Esophagus squamous epithelium (tissue), 5 donors: ENCODE measurements around the gene FBXO24. TPM values are rescaled to one million over a fixed set of nuclear protein-coding genes. Genes with fewer than 3 reads are reported as not detected.
A peak's percentile ranks its signal among the peaks of the same experiment; 100 is the strongest.

Source experiments
- DNase-seq: peaks from one replicate; lab custom pipeline; 2025; lab: John Stamatoyannopoulos, UW
- H3K27ac ChIP-seq, 4 donors: fragments of 200-600 bp; sonication (generic); one replicate each; pipeline ENCODE4 v1.5.1; 2016 to 2019; ENCODE audit warnings: mild to moderate bottlenecking in 1 of 4
- H3K27me3 ChIP-seq, 4 donors: fragments of 200-600 bp; sonication (generic); 1 replicate in 3 of 4; 2 replicates in 1 of 4; pipeline versions ENCODE4 v1.5.1 to v1.6.0; 2017 to 2021; ENCODE audit warnings: antibody characterized with exemption in 1 of 4
- H3K36me3 ChIP-seq, 3 donors: fragments of 200-600 bp; sonication (generic); one replicate each; pipeline ENCODE4 v1.5.1; 2016 to 2019
- H3K4me1 ChIP-seq, 3 donors: fragments of 200-600 bp; sonication (generic); one replicate each; pipeline ENCODE4 v1.5.1; 2017 to 2019
- H3K4me3 ChIP-seq, 4 donors: fragments of 200-600 bp; sonication (generic); 1 replicate in 3 of 4; 2 replicates in 1 of 4; pipeline ENCODE4 v1.5.1; 2016 to 2019; ENCODE audit warnings: mild to moderate bottlenecking in 2 of 4, moderate library complexity in 1 of 4
- H3K9me3 ChIP-seq, 3 donors: fragments of 200-600 bp; sonication (generic); one replicate each; pipeline ENCODE4 v1.5.1; 2016 to 2019
- CTCF ChIP-seq, 6 experiments: fragments of 450-650 bp in 4 of 6; fragments of 200-600 bp in 2 of 6; sonication (generic) in 2 of 6; IDR thresholded peaks; one replicate each; pipeline ENCODE4 v1.5.1; 2016 to 2019; ENCODE audit warnings: antibody characterized with exemption in 6 of 6, mild to moderate bottlenecking in 4 of 6, moderate library complexity in 4 of 6
- POLR2A ChIP-seq, 4 donors: fragments of 450-650 bp; IDR thresholded peaks; one replicate each; pipeline ENCODE4 v1.6.1; 2017; ENCODE audit warnings: antibody characterized with exemption in 4 of 4, mild to moderate bottlenecking in 4 of 4, moderate library complexity in 3 of 4
- WGBS, 2 donors: methylation state at CpG; one replicate each; pipeline ENCODE4 v1.1.5; 2018; 5-methylcytosine and 5-hydroxymethylcytosine counted together
- intact Hi-C: fragments of 100-400 bp; cut with DNase I; formaldehyde crosslinking; loops from one replicate; pipeline ENCODE4 v1.15.0; 2022
- total RNA-seq, 4 donors: library from RNA; depleted of rRNA; stranded (reverse); fragments of >200 nt; gene quantifications; one replicate each; pipeline ENCODE4 v1.1.0, GENCODE V29; 2016
- donor health status: DM: yes; HTN: yes; CAD: no.

FBXO24 gene
- total RNA-seq, 4 donors from 2014 or later, result 0.19 to 1.6 (median 0.29) TPM; not detected in 1

- Histone ChIP-seq H3K4me3 (peak overlapping the region; percentile 76 to 93 (median 84)), H3K9me3 (no peaks in the 10 kb centered on the region), H3K27ac (peak overlapping the region; percentile 94 to 99 (median 98)), H3K27me3 (no peaks in the 10 kb centered on the region), H3K36me3 (peaks cover 16 to 46% (median 30%) of the 10 kb centered on the region in 3 donors), H3K4me1 (peaks cover 32 to 60% (median 39%) of the 10 kb centered on the region in 3 donors)
- peak in 1 of 4 donors; percentile 9 for TF ChIP-seq POLR2A (IDR thresholded peaks at IDR 0.05)
- TF ChIP-seq CTCF (IDR thresholded peaks at IDR 0.05), result no peak
- WGBS, 2 donors, result 29 to 37% methylated on average over 7 to 8 of the region's 23 CpGs
- intact Hi-C loops, result no loop called here
- DNase-seq, result peak; percentile 42
Measured at GRCh38 chr7:100583132-100584053, 2.7 kb upstream of the FBXO24 start.

GRCh38 chr7:100584054-100584682 is 2.0 kb upstream of the FBXO24 start:
- Histone ChIP-seq H3K9me3 (no peaks in the 10 kb centered on the region), H3K4me3 (peak overlapping the region; percentile 76 to 93 (median 84)), H3K27ac (peak overlapping the region; percentile 94 to 99 (median 98)), H3K4me1 (peaks cover 32 to 60% (median 39%) of the 10 kb centered on the region in 3 donors), H3K27me3 (no peaks in the 10 kb centered on the region), H3K36me3 (peaks cover 12 to 38% (median 25%) of the 10 kb centered on the region in 3 donors)
- intact Hi-C loops, result no loop called here
- TF ChIP-seq POLR2A (IDR thresholded peaks at IDR 0.05) (no peak), CTCF (IDR thresholded peaks at IDR 0.05) (no peak)
- DNase-seq, result no peak
- 36 to 62% methylated on average over 8 to 11 of the region's 15 CpGs for WGBS, 2 donors

- H3K36me3 ChIP-seq, result peaks cover 10 to 31% (median 21%) of the 10 kb centered on the region in 3 donors
- peak in 1 of 4 donors; percentile 6 for TF ChIP-seq POLR2A (IDR thresholded peaks at IDR 0.05)
- no peak for TF ChIP-seq CTCF (IDR thresholded peaks at IDR 0.05)
- peaks cover 0 to 6% (median 0%) of the 10 kb centered on the region in 4 donors for H3K27me3 ChIP-seq
- H3K4me3 ChIP-seq, result peak overlapping the region; percentile 76 to 93 (median 84)
- H3K4me1 ChIP-seq, result peaks cover 32 to 63% (median 39%) of the 10 kb centered on the region in 3 donors
- 5 to 6% methylated on average over 13 to 16 of the region's 20 CpGs for WGBS, 2 donors
- no peaks in the 10 kb centered on the region for H3K9me3 ChIP-seq
- no peak for DNase-seq
- intact Hi-C loops, result no loop called here
- peak overlapping the region; percentile 94 to 99 (median 98) for H3K27ac ChIP-seq
Measured at GRCh38 chr7:100584683-100585510, 1.2 kb upstream of the FBXO24 start.

GRCh38 chr7:100585511-100586265 is 440 bp upstream of the FBXO24 start, which contains the start of gene LRCH4:
TSS of gene LRCH4 (minus strand) at chr7:100586129. CDS start at chr7:100586100, 29 bp downstream.
- WGBS, 2 donors, result 1% methylated on average over 10 to 13 of the region's 61 CpGs
- no peaks in the 10 kb centered on the region for H3K9me3 ChIP-seq
- H3K4me1 ChIP-seq, result peaks cover 32 to 71% (median 45%) of the 10 kb centered on the region in 3 donors
- intact Hi-C loops, result no loop called here
- peak within 1 kb of the TSS; percentile 76 to 93 (median 84) for H3K4me3 ChIP-seq
- DNase-seq, result no peak
- peaks cover 7 to 24% (median 16%) of the 10 kb centered on the region in 3 donors for H3K36me3 ChIP-seq
- peak within 1 kb of the TSS; percentile 94 to 99 (median 98) for H3K27ac ChIP-seq
- H3K27me3 ChIP-seq, result peaks cover 0 to 14% (median 0%) of the 10 kb centered on the region in 4 donors
- TF ChIP-seq POLR2A (IDR thresholded peaks at IDR 0.05) (peak in 3 of 4 donors; percentile 92 to 99 (median 98)), CTCF (IDR thresholded peaks at IDR 0.05) (peak in 1 of 6 experiments; percentile 26)
